GM21723 (cell line): ENCODE results near the gene ALG10.
"Not testable (repeated sequence)": the region's sequence is repeated elsewhere in the genome, so short reads cannot be mapped to it uniquely, and the experiment has no call there.

Experiments
- ATAC-seq: cut with Tn5 transposase; IDR thresholded peaks from one replicate; pipeline ENCODE4 v1.9.1; 2021; ENCODE audit warnings: mild to moderate bottlenecking, moderate library complexity; ENCODE audit not compliant: unreplicated experiment

Gene ALG10

GRCh38 chr12:34022079-34022830 lies at the start of gene ALG10:
Gene ALG10 (plus strand): TSS chr12:34022496. CDS start chr12:34022600, 104 bp downstream.
- peak; percentile 100 for ATAC-seq

GRCh38 chr12:33972884-33973283 lies 49.4 kb upstream of the ALG10 start:
- ATAC-seq = not testable (repeated sequence)

- ATAC-seq = no peak
Measured at GRCh38 chr12:33977887-33978286, 44.4 kb upstream of the ALG10 start.

GRCh38 chr12:33988197-33988805 lies 34.0 kb upstream of the ALG10 start:
- no peak for ATAC-seq

GRCh38 chr12:33988913-33989312 lies 33.4 kb upstream of the ALG10 start:
- no peak for ATAC-seq

GRCh38 chr12:33994857-33995808 lies 27.2 kb upstream of the ALG10 start:
- ATAC-seq = no peak

- not testable (repeated sequence) for ATAC-seq
Measured at GRCh38 chr12:34008835-34009234, 13.5 kb upstream of the ALG10 start.

- ATAC-seq = no peak
Measured at GRCh38 chr12:34016361-34016760, 5.9 kb upstream of the ALG10 start.

- no peak for ATAC-seq
Measured at GRCh38 chr12:34021071-34021470, 1.2 kb upstream of the ALG10 start.

GRCh38 chr12:34027661-34028060 lies 5.4 kb downstream of the ALG10 start:
- not testable (repeated sequence) for ATAC-seq

GRCh38 chr12:34030591-34030990 lies 8.3 kb downstream of the ALG10 start:
- no peak for ATAC-seq

GRCh38 chr12:34033628-34034296 lies 11.5 kb downstream of the ALG10 start:
- no peak for ATAC-seq

- ATAC-seq = not testable (repeated sequence)
Measured at GRCh38 chr12:34038357-34038756, 16.1 kb downstream of the ALG10 start.

GRCh38 chr12:34046570-34046969 lies 24.3 kb downstream of the ALG10 start:
- no peak for ATAC-seq

GRCh38 chr12:34047855-34048254 lies 25.6 kb downstream of the ALG10 start:
- ATAC-seq = not testable (repeated sequence)

- ATAC-seq = no peak
Measured at GRCh38 chr12:34048714-34049113, 26.4 kb downstream of the ALG10 start.

- ATAC-seq = no peak
Measured at GRCh38 chr12:34051486-34051885, 29.2 kb downstream of the ALG10 start.

- no peak for ATAC-seq
Measured at GRCh38 chr12:34054938-34055337, 32.6 kb downstream of the ALG10 start.
